GM18520 (cell line): ENCODE measurements around the gene NDUFC2.
"Not testable (repeated sequence)": the region's sequence is repeated elsewhere in the genome, so short reads cannot be mapped to it uniquely, and the experiment has no call there.

ENCODE experiments used
- ATAC-seq: cut with Tn5 transposase; IDR thresholded peaks from one replicate; pipeline ENCODE4 v1.9.1; 2021; ENCODE audit not compliant: unreplicated experiment

NDUFC2 gene

GRCh38 chr11:78056093-78056492 lies 23.6 kb downstream of the NDUFC2 start:
- ATAC-seq, result no peak

GRCh38 chr11:78054971-78055370 lies 24.7 kb downstream of the NDUFC2 start:
- ATAC-seq, result no peak

GRCh38 chr11:78050964-78051831 lies 28.5 kb downstream of the NDUFC2 start:
- no peak for ATAC-seq

GRCh38 chr11:78049348-78049747 lies 30.3 kb downstream of the NDUFC2 start:
- ATAC-seq, result no peak

GRCh38 chr11:78048561-78048960 lies 31.1 kb downstream of the NDUFC2 start:
- ATAC-seq, result no peak

- no peak for ATAC-seq
Measured at GRCh38 chr11:78046486-78046854, 33.2 kb downstream of the NDUFC2 start.

- peak; percentile 55 for ATAC-seq
Measured at GRCh38 chr11:78045851-78046485, 33.7 kb downstream of the NDUFC2 start.

GRCh38 chr11:78044706-78045105 lies 35.0 kb downstream of the NDUFC2 start:
- ATAC-seq, result no peak

GRCh38 chr11:78041843-78042440 lies 37.7 kb downstream of the NDUFC2 start:
- no peak for ATAC-seq

GRCh38 chr11:78041380-78041719 lies 38.3 kb downstream of the NDUFC2 start:
- ATAC-seq, result not testable (repeated sequence)

- ATAC-seq, result no peak
Measured at GRCh38 chr11:78040691-78041379, 38.8 kb downstream of the NDUFC2 start.

GRCh38 chr11:78039919-78040671 lies 39.6 kb downstream of the NDUFC2 start:
- ATAC-seq, result peak; percentile 63

GRCh38 chr11:78039391-78039918 lies 40.2 kb downstream of the NDUFC2 start:
- no peak for ATAC-seq

- no peak for ATAC-seq
Measured at GRCh38 chr11:78038697-78039313, 40.9 kb downstream of the NDUFC2 start.

GRCh38 chr11:78037825-78038620 lies 41.6 kb downstream of the NDUFC2 start:
- no peak for ATAC-seq

GRCh38 chr11:78037056-78037455 lies 42.6 kb downstream of the NDUFC2 start:
- ATAC-seq, result no peak

GRCh38 chr11:78036313-78036712 lies 43.3 kb downstream of the NDUFC2 start:
- ATAC-seq, result no peak

- no peak for ATAC-seq
Measured at GRCh38 chr11:78034623-78035022, 45.0 kb downstream of the NDUFC2 start.

GRCh38 chr11:78033040-78033439 lies 46.6 kb downstream of the NDUFC2 start:
- ATAC-seq, result no peak
